Measurements from ENCODE around the gene COX20. TPM values are rescaled to one million over a fixed set of nuclear protein-coding genes. Genes with fewer than 3 reads are reported as not detected.

COX20 gene
- total RNA-seq, 1 donor from 2014 or later, result 30.2 TPM

- Histone ChIP-seq H3K36me3 (ENCODE audit: control insufficient read depth, insufficient read depth, low read length) (no peaks in the 10 kb centered on the region), H3K4me3 (ENCODE audit: low read depth, low read length) (no peak overlapping the region), H3K27me3 (ENCODE audit: control insufficient read depth, insufficient read depth, low read length) (no peaks in the 10 kb centered on the region)
- TF ChIP-seq CTCF (IDR thresholded peaks at IDR 0.05; ENCODE audit: insufficient read depth, low read length, poor library complexity, severe bottlenecking), result no peak
- no peak for DNase-seq (ENCODE audit: low read depth)
These were observed 19.8 kb upstream of the COX20 start for GRCh38 chr1:244815600-244816099.

DNA sequence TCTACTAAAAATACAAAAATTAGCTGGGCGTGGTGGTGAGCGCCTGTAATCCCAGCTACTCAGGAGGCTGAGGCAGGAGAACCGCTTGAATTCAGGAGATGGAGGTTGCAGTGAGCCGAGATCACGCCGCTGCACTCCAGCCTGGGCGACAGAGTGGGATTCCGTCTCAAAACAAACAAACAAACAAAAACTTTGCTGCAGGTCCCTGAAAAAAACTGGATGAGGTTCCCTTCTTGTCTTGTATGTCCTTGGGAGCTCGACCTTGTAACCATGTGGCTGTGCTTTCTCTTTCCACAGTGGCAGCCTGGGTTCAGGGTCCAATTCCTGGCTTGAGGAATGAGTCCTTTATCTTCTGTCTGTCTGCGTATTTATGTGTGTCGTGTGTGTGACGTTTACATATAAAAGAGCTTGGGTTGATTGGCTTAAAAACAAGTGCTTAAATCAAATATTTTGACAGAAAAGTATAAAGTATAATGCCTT is 18.0 kb upstream of the COX20 start:
- TF ChIP-seq CTCF (IDR thresholded peaks at IDR 0.05; ENCODE audit: insufficient read depth, low read length, poor library complexity, severe bottlenecking), result no peak
- H3K36me3 ChIP-seq (ENCODE audit: control insufficient read depth, insufficient read depth, low read length), result no peaks in the 10 kb centered on the region
- no peak for DNase-seq (ENCODE audit: low read depth)
- H3K27me3 ChIP-seq (ENCODE audit: control insufficient read depth, insufficient read depth, low read length), result no peaks in the 10 kb centered on the region
- H3K4me3 ChIP-seq (ENCODE audit: low read depth, low read length), result no peak overlapping the region

DNA sequence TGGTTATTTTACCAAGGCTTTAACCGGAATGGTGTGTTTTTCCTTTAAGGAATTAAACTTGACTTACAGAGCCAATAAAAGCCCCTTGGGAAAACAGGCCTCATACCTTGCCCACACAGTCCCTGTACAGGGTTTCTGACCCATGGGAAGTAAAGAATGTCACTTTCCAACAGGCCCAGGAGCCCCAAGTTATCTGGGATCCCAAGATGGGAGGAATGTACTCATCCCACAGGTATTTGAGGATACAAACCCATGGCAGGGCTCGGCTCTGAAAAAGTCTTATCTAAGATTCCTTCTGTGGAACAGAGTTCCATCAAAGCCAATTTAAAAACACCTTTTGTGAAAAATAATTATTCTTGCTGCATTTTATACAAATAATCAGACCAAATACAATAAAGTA is 15.3 kb upstream of the COX20 start:
- DNase-seq (ENCODE audit: low read depth), result no peak
- Histone ChIP-seq H3K36me3 (ENCODE audit: control insufficient read depth, insufficient read depth, low read length) (no peaks in the 10 kb centered on the region), H3K27me3 (ENCODE audit: control insufficient read depth, insufficient read depth, low read length) (no peaks in the 10 kb centered on the region), H3K4me3 (ENCODE audit: low read depth, low read length) (no peak overlapping the region)
- no peak for TF ChIP-seq CTCF (IDR thresholded peaks at IDR 0.05; ENCODE audit: insufficient read depth, low read length, poor library complexity, severe bottlenecking)

GRCh38 chr1:244821134-244821533 is 14.3 kb upstream of the COX20 start:
- DNase-seq (ENCODE audit: low read depth), result no peak
- H3K36me3 ChIP-seq (ENCODE audit: control insufficient read depth, insufficient read depth, low read length), result no peaks in the 10 kb centered on the region

GRCh38 chr1:244822878-244823277 is 12.6 kb upstream of the COX20 start:
- no peak for TF ChIP-seq CTCF (IDR thresholded peaks at IDR 0.05; ENCODE audit: insufficient read depth, low read length, poor library complexity, severe bottlenecking)
- H3K27me3 ChIP-seq (ENCODE audit: control insufficient read depth, insufficient read depth, low read length), result no peaks in the 10 kb centered on the region
- no peak for DNase-seq (ENCODE audit: low read depth)
- H3K36me3 ChIP-seq (ENCODE audit: control insufficient read depth, insufficient read depth, low read length), result no peaks in the 10 kb centered on the region
- H3K4me3 ChIP-seq (ENCODE audit: low read depth, low read length), result no peak overlapping the region

More at GRCh38 chr1:244821134-244821533, 14.3 kb upstream of the COX20 start:
- H3K4me3 ChIP-seq (ENCODE audit: low read depth, low read length), result no peak overlapping the region
- TF ChIP-seq CTCF (IDR thresholded peaks at IDR 0.05; ENCODE audit: insufficient read depth, low read length, poor library complexity, severe bottlenecking), result no peak
- H3K27me3 ChIP-seq (ENCODE audit: control insufficient read depth, insufficient read depth, low read length), result no peaks in the 10 kb centered on the region

GRCh38 chr1:244826712-244827111 is 8.7 kb upstream of the COX20 start:
- Histone ChIP-seq H3K27me3 (ENCODE audit: control insufficient read depth, insufficient read depth, low read length) (no peaks in the 10 kb centered on the region), H3K36me3 (ENCODE audit: control insufficient read depth, insufficient read depth, low read length) (no peaks in the 10 kb centered on the region), H3K4me3 (ENCODE audit: low read depth, low read length) (no peak overlapping the region)
- DNase-seq (ENCODE audit: low read depth), result no peak
- no peak for TF ChIP-seq CTCF (IDR thresholded peaks at IDR 0.05; ENCODE audit: insufficient read depth, low read length, poor library complexity, severe bottlenecking)
